ENCODE measurements around the gene RXRA.

Gene RXRA

GRCh38 chr9:134326724-134327601 lies 708 bp downstream of the RXRA start:
- DNase-seq: no peak

- no peak for DNase-seq
Observed at GRCh38 chr9:134327671-134328231, 1.5 kb downstream of the RXRA start.

GRCh38 chr9:134328341-134328840 lies 2.1 kb downstream of the RXRA start:
- DNase-seq: no peak

GRCh38 chr9:134328841-134329575 lies 2.8 kb downstream of the RXRA start:
- no peak for DNase-seq

- no peak for DNase-seq
Observed at GRCh38 chr9:134329576-134329855, 3.3 kb downstream of the RXRA start.

GRCh38 chr9:134329886-134330285 lies 3.6 kb downstream of the RXRA start:
- no peak for DNase-seq

GRCh38 chr9:134330590-134330989 lies 4.3 kb downstream of the RXRA start:
- DNase-seq: no peak

GRCh38 chr9:134331186-134332025 lies 5.2 kb downstream of the RXRA start:
- no peak for DNase-seq

- DNase-seq: no peak
Observed at GRCh38 chr9:134332266-134332665, 6.0 kb downstream of the RXRA start.

GRCh38 chr9:134332841-134333233 lies 6.6 kb downstream of the RXRA start:
- DNase-seq: no peak

- no peak for DNase-seq
Observed at GRCh38 chr9:134333234-134333873, 7.1 kb downstream of the RXRA start.

GRCh38 chr9:134333874-134334581 lies 7.8 kb downstream of the RXRA start:
- no peak for DNase-seq

GRCh38 chr9:134335061-134335460 lies 8.8 kb downstream of the RXRA start:
- DNase-seq: no peak

GRCh38 chr9:134335486-134336220 lies 9.4 kb downstream of the RXRA start:
- DNase-seq: no peak

GRCh38 chr9:134336228-134336627 lies 10.0 kb downstream of the RXRA start:
- DNase-seq: no peak

GRCh38 chr9:134336924-134337323 lies 10.7 kb downstream of the RXRA start:
- DNase-seq: no peak

GRCh38 chr9:134337469-134337868 lies 11.2 kb downstream of the RXRA start:
- DNase-seq: no peak

- no peak for DNase-seq
Observed at GRCh38 chr9:134338394-134339182, 12.3 kb downstream of the RXRA start.

GRCh38 chr9:134339183-134339806 lies 13.0 kb downstream of the RXRA start:
- DNase-seq: no peak

Measured in NCI-H146 (cell line).